Heart left ventricle (tissue), 16 donors: ENCODE results near the gene MAP4K4. TPM values are rescaled to one million over a fixed set of nuclear protein-coding genes. Genes with fewer than 3 reads are reported as not detected.

Source experiments
- ATAC-seq, 4 donors: fragments of 200-7000 bp; cut with Tn5 transposase; one replicate each; pipeline ENCODE4 v1.9.1; 2020 to 2022; ENCODE audit warnings: moderate library complexity in 4 of 4, mild to moderate bottlenecking in 3 of 4, moderate number of reproducible peaks in 1 of 4
- DNase-seq, 5 donors: peaks; one replicate each; pipeline ENCODE4 v3.0.0-alpha.2; 2020
- H3K27ac ChIP-seq, 12 donors: fragments of 200-600 bp; sonication (generic) in 4 of 12; one replicate each; pipeline versions ENCODE4 v1.5.0 to v1.8.0; 2016 to 2022; ENCODE audit warnings: mild to moderate bottlenecking in 2 of 12
- H3K27me3 ChIP-seq, 9 donors: fragments of 200-600 bp; sonication (generic) in 2 of 9; one replicate each; pipeline versions ENCODE4 v1.5.1 to v1.8.0; 2016 to 2022; ENCODE audit warnings: mild to moderate bottlenecking in 3 of 9
- H3K36me3 ChIP-seq, 9 donors: fragments of 200-600 bp; sonication (generic) in 2 of 9; one replicate each; pipeline versions ENCODE4 v1.5.0 to v1.8.0; 2018 to 2022; ENCODE audit warnings: mild to moderate bottlenecking in 2 of 9
- H3K4me1 ChIP-seq, 12 donors: fragments of 200-600 bp; sonication (generic) in 4 of 12; one replicate each; pipeline versions ENCODE4 v1.5.0 to v1.8.0; 2016 to 2022; ENCODE audit warnings: mild to moderate bottlenecking in 3 of 12
- H3K4me3 ChIP-seq, 12 donors: fragments of 200-600 bp; sonication (generic) in 4 of 12; one replicate each; pipeline versions ENCODE4 v1.5.0 to v1.8.0; 2017 to 2022; ENCODE audit warnings: mild to moderate bottlenecking in 9 of 12, moderate library complexity in 4 of 12
- H3K9me3 ChIP-seq, 12 donors: fragments of 200-600 bp; sonication (generic) in 4 of 12; one replicate each; pipeline versions ENCODE4 v1.5.0 to v1.8.0; 2016 to 2022; ENCODE audit warnings: mild to moderate bottlenecking in 1 of 12
- POLR2A ChIP-seq, 2 donors: fragments of 450-650 bp; IDR thresholded peaks; one replicate each; pipeline ENCODE4 v1.6.1; 2017; ENCODE audit warnings: antibody characterized with exemption in 2 of 2, mild to moderate bottlenecking in 2 of 2, moderate library complexity in 2 of 2
- WGBS, 4 donors: extraction: QIAGEN DNeasy Blood & Tissue Kit in 2 of 4; methylation state at CpG; one replicate each; pipeline versions ENCODE4 v1.1.5 to v1.1.7; 2013 to 2018; 5-methylcytosine and 5-hydroxymethylcytosine counted together
- intact Hi-C, 10 donors: fragments of 100-400 bp; cut with DNase I; formaldehyde crosslinking; loops; one replicate each; pipeline versions ENCODE4 v1.11.1 to v1.14.2; 2022
- polyA plus RNA-seq, 2 donors: library from polyadenylated mRNA; stranded (reverse); fragments of 200-250 nt; gene quantifications; one replicate each; pipeline ENCODE4 v1.2.3, GENCODE V29; 2013
- total RNA-seq, 9 donors: library from RNA; depleted of rRNA in 2 of 9; stranded (reverse); fragments of >200 nt in 2 of 9; fragmentation: NEBNext Ultra II Directional in 3 of 9; extraction: Animal tissue kit (Norgen Biotek cat#: 25700) in 3 of 9; gene quantifications; one replicate each; pipeline versions ENCODE4 v1.1.0 to v1.2.4, GENCODE V29; 2016 to 2023
- TF ChIP-seq, protein P1 (sequence below), 12 donors: fragments of 200-600 bp; sonication (generic) in 4 of 12; IDR thresholded peaks; one replicate each; pipeline versions ENCODE4 v1.5.0 to v1.8.0; 2018 to 2022; ENCODE audit warnings: antibody characterized with exemption in 12 of 12, mild to moderate bottlenecking in 5 of 12
- donor health status: ischemic (EF 13 %, LVEDD 7.1; RV severe dilation, severe dysfunction).
- donor health status: healthy with polysubstance abuse.
- donor health status: DM: no; HTN: yes; CAD: no.
- donor health status: DM: no; HTN: no; CAD: no.
- donor health status: ischemic (EF 25% LVEDD 6.9; RV normal size, moderate dysfunction).
- donor health status: ischemic (EF 25% LVEDD 5.7; RV mildly dilated, moderate dysfunction).
- donor health status: healthy.
- donor health status: DM: yes; HTN: yes; CAD: no.
- donor health status: ischemic (EF 35%, LVEDD 5.7; RV mildly dilated, moderate dysfunction).
- donor health status: nonischemic (EF 11% LVEDD 7.7; RV severe dilation, severe dysfunction).
- donor health status: DM: yes; HTN: yes; CAD: no.
- donor health status: PGD.
- donor health status: ischemic (EF 29% LVEDD 5.4; RV normal size, mild dysfunction).
- donor health status: nonischemic (EF 23%, LVEDD 6.1; RV moderate dilation, normal function).

The MAP4K4 gene
- total and polyA plus RNA-seq, 11 donors = 52.7 to 192 (median 114) TPM

DNA sequence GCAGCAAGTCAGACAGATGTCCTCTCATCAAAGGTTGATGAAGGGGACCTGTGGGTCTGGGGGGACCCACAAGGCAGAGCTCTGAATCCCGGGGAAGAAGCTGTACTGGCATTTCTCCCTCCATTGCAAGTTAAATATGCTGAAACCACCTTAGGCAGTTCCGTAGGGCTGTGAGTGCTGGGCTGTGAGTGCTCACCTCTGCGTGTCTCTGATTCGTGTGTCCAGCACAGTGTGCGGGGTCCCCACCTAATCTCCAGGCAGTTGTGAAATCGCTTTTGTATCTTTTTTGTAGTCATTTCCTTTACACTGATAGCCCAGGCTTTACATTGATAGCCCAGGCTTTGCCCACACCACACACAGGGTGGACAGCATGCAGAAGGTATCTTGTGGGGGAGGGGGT is 80.6 kb downstream of the MAP4K4 start:
- ATAC-seq (peak in 1 of 4 donors; percentile 17), DNase-seq (no peak)
- Histone ChIP-seq H3K27ac (no peak overlapping the region), H3K9me3 (no peaks in the 10 kb centered on the region), H3K4me3 (no peak overlapping the region), H3K27me3 (no peaks in the 10 kb centered on the region), H3K36me3 (no peaks in the 10 kb centered on the region), H3K4me1 (peaks cover 2 to 100% (median 80%) of the 10 kb centered on the region in 12 donors)
- WGBS, 4 donors = 73 to 88% (median 83%) methylated on average over 6 of the region's 6 CpGs
- TF ChIP-seq, protein P1, sequence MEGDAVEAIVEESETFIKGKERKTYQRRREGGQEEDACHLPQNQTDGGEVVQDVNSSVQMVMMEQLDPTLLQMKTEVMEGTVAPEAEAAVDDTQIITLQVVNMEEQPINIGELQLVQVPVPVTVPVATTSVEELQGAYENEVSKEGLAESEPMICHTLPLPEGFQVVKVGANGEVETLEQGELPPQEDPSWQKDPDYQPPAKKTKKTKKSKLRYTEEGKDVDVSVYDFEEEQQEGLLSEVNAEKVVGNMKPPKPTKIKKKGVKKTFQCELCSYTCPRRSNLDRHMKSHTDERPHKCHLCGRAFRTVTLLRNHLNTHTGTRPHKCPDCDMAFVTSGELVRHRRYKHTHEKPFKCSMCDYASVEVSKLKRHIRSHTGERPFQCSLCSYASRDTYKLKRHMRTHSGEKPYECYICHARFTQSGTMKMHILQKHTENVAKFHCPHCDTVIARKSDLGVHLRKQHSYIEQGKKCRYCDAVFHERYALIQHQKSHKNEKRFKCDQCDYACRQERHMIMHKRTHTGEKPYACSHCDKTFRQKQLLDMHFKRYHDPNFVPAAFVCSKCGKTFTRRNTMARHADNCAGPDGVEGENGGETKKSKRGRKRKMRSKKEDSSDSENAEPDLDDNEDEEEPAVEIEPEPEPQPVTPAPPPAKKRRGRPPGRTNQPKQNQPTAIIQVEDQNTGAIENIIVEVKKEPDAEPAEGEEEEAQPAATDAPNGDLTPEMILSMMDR (IDR thresholded peaks at IDR 0.05) = no peak
- TF ChIP-seq POLR2A (IDR thresholded peaks at IDR 0.05) = no peak
- intact Hi-C loops = loop anchor here in 4 of 10 donors (5.0 to 10.0 kb wide), 3 partner anchors 39 to 253 kb away; no protein-coding TSS in a partner anchor

DNA sequence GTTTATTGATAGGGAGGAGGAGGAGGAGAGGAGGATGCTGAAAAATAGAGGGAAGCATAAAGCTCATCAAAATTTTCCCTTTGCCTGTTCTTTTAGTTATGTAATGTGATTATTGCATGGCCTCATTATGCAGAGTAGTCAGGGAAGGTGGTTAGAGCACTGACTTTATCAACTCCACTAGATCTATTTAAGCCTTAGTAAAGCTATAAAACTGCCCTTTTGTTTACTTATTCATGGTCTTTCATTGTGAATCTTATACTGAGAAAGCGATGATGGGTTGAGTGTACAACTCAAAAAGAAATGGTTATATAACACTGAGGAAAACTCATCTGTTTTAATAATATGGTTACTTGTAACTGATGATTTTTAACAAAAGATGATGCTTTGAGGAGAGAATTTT is 81.7 kb downstream of the MAP4K4 start:
- Histone ChIP-seq H3K4me3 (no peak overlapping the region), H3K36me3 (no peaks in the 10 kb centered on the region), H3K9me3 (no peaks in the 10 kb centered on the region), H3K27me3 (no peaks in the 10 kb centered on the region), H3K27ac (no peak overlapping the region), H3K4me1 (peaks cover 2 to 100% (median 73%) of the 10 kb centered on the region in 12 donors)
- intact Hi-C loops = loop anchor here in 4 of 10 donors (5.0 to 10.0 kb wide), 3 partner anchors 38 to 254 kb away; no protein-coding TSS in a partner anchor
- WGBS, 4 donors = 90 to 98% (median 93%) methylated on average over 1 of the region's 1 CpG
- no peak for TF ChIP-seq POLR2A (IDR thresholded peaks at IDR 0.05)
- TF ChIP-seq, protein P1 (IDR thresholded peaks at IDR 0.05) = no peak
- DNase-seq (no peak), ATAC-seq (no peak)

- 61 to 65% (median 63%) methylated on average over 3 of the region's 3 CpGs for WGBS, 4 donors
- no peak for DNase-seq
- no peaks in the 10 kb centered on the region for H3K27me3 ChIP-seq
- no peak for ATAC-seq
- H3K36me3 ChIP-seq = no peaks in the 10 kb centered on the region
- H3K27ac ChIP-seq = no peak overlapping the region
- H3K9me3 ChIP-seq = no peaks in the 10 kb centered on the region
- H3K4me3 ChIP-seq = no peak overlapping the region
- TF ChIP-seq, protein P1 (IDR thresholded peaks at IDR 0.05) = no peak
- no peak for TF ChIP-seq POLR2A (IDR thresholded peaks at IDR 0.05)
- peaks cover 2 to 98% (median 69%) of the 10 kb centered on the region in 12 donors for H3K4me1 ChIP-seq
- intact Hi-C loops = loop anchor here in 4 of 10 donors (5.0 to 10.0 kb wide), 3 partner anchors 38 to 255 kb away; no protein-coding TSS in a partner anchor
Observed at GRCh38 chr2:101779656-101780055, 82.1 kb downstream of the MAP4K4 start.

DNA sequence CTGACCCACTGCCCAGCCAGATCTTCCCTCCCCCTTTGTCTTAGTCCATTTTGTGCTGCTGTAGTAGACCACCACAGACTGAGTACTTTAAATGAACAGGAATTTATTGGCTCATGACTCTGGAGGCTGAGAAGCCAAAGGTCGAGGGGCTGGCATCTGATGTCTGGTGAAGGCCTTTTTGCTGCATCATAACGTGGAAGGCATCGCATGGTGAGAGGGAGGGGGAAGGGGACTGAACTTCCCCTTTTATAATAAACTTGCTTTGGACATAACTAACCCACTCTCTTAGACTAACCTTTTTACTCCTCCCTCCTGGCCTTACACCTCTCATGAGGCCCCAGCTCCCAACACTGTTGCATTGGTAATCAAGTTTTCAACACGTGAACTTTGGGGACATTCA is 83.8 kb downstream of the MAP4K4 start:
- Histone ChIP-seq H3K4me3 (no peak overlapping the region), H3K36me3 (no peaks in the 10 kb centered on the region), H3K27ac (no peak overlapping the region), H3K27me3 (no peaks in the 10 kb centered on the region), H3K4me1 (peaks cover 2 to 87% (median 55%) of the 10 kb centered on the region in 12 donors), H3K9me3 (no peaks in the 10 kb centered on the region)
- intact Hi-C loops = no loop called here
- no peak for TF ChIP-seq POLR2A (IDR thresholded peaks at IDR 0.05)
- TF ChIP-seq, protein P1 (IDR thresholded peaks at IDR 0.05) = no peak
- 39 to 58% (median 50%) methylated on average over 4 of the region's 4 CpGs for WGBS, 4 donors
- ATAC-seq = no peak
- no peak for DNase-seq
